Activated CD4-positive, alpha-beta T cell treated with anti-CD3 and anti-CD28 coated beads, Interleukin-10, Interleukin-2, amounts not matched to agents 100 ng/mL and 50 ng/mL, durations not matched to agents 16 hours and 8 hours (primary cell): ENCODE data around the gene ZNF385B.
"Not testable (repeated sequence)": the region's sequence is repeated elsewhere in the genome, so short reads cannot be mapped to it uniquely, and the experiment has no call there.

ENCODE experiments used
- DNase-seq: peaks from one replicate; pipeline ENCODE4 v3.0.0-alpha.2; 2020

ZNF385B gene

DNA sequence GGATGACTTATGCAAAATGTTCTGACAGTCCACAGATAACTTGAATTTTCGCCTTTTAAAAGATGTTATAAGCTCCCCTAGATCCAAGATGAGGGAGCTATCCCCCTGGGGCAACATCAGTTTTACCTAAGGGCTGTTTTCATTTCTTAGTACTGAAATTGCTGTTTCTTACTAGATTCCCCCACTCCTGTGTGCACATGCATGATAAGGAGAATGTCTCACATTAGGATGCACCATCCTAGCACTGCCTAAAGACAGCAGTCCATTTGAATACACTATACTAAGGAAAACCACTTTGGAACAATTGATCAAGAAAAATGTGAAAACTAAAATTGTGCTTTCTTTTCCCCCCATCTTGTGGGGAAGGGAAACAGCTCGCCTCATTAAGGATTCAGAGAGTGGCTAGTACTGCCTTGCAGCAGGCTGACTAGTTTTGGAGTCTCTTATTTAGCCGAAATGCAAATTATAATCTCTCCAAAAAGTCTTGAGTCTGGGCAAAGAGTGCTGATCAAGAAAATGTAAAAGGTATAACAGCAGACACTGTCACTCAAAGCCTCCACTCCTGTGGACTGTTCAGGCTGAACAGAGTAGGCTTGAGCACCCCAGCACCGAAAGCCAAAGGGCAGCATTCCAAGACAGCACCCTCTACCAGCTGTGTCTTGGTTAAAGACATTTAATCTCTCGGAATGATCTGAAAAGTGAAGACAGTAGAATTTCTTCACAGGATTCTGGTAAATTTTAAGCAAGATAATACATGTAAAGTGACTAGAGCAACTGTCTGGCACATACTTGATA lies 65.0 kb downstream of the ZNF385B start:
- DNase-seq: no peak

- DNase-seq: no peak
Measured at GRCh38 chr2:179793902-179794301, 67.5 kb downstream of the ZNF385B start.

- DNase-seq: no peak
Measured at GRCh38 chr2:179793238-179793637, 68.2 kb downstream of the ZNF385B start.

DNA sequence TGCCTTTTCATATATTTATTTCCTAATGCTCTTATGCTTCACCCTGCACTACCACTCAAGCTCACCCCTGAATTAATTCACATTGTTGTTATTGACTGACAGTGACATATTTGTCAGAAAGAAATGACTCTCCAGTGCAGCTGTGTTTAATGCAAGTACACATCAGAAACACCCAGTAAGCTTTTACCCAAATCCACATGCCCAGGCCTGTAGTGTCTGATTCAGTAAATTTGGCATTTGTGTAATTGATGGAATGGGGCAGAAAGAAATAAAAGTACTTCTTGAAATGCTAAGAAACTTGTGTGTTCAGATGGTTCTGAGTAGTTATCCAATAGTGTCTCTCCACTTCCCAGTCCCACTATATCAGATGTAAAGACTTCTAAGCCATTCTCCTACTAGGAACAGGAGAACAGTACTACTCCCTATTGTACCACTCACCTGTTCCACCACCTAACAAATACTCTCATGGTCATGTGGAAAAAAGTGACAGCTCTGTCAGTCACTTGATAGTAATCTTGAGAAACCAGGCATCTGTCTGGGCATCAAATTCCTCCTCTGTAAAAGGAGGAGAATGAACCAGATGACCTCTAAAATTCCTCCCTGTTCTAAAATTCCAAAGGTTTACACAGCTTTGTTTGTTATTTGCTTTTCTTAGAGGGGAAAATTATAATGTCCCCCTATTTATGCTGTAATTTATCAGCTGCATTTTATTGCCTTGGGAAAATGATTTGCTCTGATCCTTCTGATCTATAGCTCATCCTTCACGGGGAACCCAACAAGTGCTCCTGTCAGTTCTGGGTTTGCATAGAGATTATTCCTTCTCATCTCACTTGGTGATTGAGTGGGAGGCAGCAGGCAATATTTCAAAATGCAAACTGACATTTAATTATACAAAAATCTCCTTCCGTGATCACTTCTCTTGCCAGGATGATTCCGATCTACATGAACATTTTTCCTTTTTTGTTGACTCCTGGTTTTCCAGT lies 70.9 kb downstream of the ZNF385B start:
- no peak for DNase-seq

DNA sequence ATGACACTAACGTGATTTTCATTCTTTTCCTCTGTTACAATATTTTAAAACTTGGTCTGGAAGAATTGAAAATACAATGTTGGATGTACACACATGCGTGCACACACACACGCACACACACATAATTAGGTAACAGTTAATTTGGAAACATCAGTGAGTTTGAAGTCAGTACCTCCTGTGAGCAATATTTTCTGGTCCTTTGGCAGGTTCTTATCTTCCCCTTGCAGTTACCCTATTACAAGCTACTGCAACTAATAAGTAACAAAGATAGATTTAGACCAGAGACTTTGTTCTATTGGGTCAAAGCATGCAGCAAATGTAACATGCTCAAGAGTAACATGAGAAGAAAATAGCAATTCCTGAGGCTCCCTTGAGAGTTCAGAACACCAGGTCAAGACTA lies 73.3 kb downstream of the ZNF385B start:
- DNase-seq: no peak

DNA sequence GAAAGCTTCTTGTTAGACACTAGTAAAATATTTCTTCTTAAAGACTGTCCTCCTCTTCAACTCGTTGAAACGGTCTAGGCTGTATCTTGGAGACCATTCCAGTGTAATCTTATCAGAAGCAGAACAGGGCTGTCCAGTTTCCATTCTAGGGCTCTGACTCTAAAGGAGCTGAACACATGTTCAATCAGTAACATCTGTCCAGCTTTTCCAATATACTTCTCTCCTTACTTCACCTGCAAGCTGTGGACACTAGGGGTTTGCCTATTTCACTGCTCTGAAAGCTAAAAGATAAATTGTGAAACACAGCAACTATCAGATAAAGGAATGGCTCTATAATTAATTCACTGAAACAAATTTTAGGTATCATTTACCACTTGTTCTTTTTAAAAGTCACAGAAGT lies 73.8 kb downstream of the ZNF385B start:
- no peak for DNase-seq

- no peak for DNase-seq
Measured at GRCh38 chr2:179785902-179786301, 75.5 kb downstream of the ZNF385B start.

- not testable (repeated sequence) for DNase-seq
Measured at GRCh38 chr2:179782346-179782745, 79.1 kb downstream of the ZNF385B start.

DNA sequence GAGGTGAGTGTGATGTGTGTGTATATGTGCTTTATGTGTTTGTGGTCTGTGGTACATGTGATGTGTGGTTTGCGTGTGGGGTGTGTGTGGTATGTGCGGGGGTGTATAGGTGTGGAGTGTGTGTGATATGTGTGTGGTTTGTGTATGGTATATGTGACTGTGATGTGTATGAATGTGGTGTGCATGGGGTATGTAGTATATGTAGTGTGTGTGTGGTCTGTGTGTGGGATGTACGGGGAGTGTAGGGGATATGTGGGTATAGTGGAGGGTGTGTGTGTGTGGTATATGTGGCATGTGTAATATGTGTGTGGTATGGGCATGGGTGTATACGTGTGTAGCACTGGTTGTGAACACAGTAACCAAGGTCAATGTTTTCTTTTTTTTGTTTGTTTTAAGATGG lies 87.4 kb downstream of the ZNF385B start:
- no peak for DNase-seq

DNA sequence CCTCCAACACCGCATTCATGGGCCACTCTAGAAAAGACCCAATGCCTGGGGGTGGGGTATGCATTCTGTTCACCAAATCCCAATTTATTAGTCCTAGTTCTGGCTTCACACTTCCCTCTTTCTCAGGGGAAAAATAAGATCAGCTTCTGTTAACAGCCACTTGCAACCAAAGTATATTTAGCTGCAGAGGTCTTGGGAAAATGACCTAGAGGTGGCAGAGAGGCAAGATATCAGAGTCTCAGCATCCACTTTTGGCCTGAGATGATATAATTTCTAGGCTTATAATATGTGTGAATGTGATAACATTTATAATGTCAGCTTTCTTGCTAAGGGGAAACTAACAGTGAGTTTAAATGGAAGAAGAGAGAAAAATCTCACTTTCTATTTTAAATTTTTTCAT lies 89.1 kb downstream of the ZNF385B start:
- no peak for DNase-seq

DNA sequence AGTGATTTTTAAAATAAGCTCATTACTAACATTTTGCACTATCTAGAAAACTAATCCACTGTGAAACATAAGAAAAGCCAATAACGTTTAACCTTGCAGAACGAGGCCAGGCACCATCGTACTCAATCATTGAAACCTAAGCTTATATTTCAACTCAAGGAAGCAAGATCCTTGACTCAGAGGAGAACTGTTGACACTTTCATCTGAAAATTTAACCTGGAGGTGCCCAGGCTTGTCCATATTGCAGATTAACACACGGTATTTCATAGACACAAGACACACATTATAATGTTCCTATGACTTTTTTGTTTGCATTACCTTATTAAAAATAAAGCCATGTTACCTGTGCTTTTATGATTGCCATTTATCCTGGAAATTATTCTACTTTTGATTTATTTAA lies 89.6 kb downstream of the ZNF385B start:
- no peak for DNase-seq

- DNase-seq: no peak
Measured at GRCh38 chr2:179770029-179770428, 91.4 kb downstream of the ZNF385B start.

- no peak for DNase-seq
Measured at GRCh38 chr2:179769323-179769722, 92.1 kb downstream of the ZNF385B start.

- DNase-seq: no peak
Measured at GRCh38 chr2:179768765-179769164, 92.6 kb downstream of the ZNF385B start.

- DNase-seq: no peak
Measured at GRCh38 chr2:179765666-179766065, 95.7 kb downstream of the ZNF385B start.

GRCh38 chr2:179764710-179765109 lies 96.7 kb downstream of the ZNF385B start:
- DNase-seq: no peak

DNA sequence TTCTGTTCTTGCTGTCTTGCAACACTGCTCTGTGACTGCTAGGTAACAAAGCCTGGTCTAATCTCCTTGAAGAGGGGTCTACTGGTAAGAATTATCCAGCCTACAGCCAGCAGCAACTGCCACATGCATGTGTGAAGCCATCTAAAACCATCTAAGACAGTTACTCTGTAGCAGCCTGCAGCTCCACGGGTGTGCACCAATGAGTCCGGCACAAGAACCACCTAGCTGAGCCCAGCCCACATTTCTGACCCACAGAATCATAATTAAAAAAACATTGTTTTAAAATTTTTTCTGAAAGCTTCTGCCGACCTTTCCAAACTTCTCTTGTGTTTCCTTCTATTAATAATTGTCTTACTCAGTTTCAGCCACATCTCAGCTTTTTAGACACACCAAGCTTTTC lies 102.8 kb downstream of the ZNF385B start:
- DNase-seq: no peak

- DNase-seq: peak; percentile 2
Measured at GRCh38 chr2:179751163-179751809, 110.1 kb downstream of the ZNF385B start.

DNA sequence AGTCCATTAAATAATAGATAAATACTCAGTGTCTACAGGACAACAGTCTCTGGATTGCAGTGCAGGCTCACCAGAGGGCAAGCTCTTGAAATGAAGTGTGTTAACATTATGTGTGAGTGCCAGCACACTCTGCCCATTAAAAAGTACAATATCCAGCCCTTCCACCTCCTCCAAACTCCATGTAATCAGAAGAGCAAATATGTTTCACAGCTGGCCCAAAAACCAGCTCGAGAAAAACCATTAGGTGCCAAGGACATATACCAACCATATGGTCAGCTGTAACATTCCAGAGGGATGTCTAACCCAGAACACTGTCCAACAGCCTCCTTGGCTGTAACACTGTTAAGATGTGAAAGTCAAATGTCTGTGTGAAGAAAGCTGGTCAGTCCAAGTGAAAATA lies 112.2 kb downstream of the ZNF385B start:
- no peak for DNase-seq

GRCh38 chr2:179746981-179747380 lies 114.4 kb downstream of the ZNF385B start:
- DNase-seq: no peak

- no peak for DNase-seq
Measured at GRCh38 chr2:179745635-179746256, 115.7 kb downstream of the ZNF385B start.

- no peak for DNase-seq
Measured at GRCh38 chr2:179744401-179744800, 117.0 kb downstream of the ZNF385B start.

DNA sequence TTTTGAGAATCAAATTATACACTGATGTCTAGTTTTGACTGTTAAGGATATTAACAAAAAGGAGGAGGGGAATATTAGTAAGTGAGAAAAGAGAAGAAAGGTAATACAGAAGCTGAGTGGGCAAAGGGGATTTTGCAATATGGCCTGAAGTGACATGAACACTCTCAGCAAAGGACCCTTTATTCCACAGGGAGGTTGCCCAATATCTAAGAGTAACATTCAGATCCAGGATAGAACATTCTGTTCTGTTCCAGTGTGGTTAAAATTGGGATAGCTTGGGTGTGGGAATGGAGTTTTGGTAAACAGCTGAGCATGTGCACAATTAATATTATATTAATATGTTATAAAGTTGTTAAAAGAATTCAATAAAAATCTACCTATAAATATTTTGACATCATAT lies 120.1 kb downstream of the ZNF385B start:
- DNase-seq: no peak
